ENCODE results near the gene PPP4C. TPM values are rescaled to one million over a fixed set of nuclear protein-coding genes. Genes with fewer than 3 reads are reported as not detected.

PPP4C gene
- total RNA-seq, 1 donor from 2014 or later = 141 TPM

DNA sequence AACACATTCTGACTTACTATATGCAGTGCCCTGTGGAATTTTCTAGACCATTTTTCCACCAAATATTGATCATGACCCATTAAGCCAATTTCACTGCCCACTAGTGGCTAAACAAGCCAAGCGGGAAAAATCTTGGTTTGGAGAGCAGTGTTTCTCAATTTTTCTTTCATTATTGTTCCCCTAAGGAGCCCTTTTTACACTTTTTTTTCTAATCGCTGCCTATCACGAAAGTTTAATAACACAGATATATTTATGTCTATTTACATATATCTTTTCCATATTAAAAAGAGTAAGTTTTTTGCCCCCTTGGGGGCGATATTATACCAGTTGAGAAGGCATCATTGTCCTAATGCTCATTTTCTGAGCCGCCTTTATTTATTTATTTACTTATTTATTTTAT is 34.0 kb upstream of the PPP4C start:
- H3K36me3 Mint-ChIP-seq (ENCODE audit: low read depth) = no peaks in the 10 kb centered on the region
- H3K9me3 Mint-ChIP-seq = no peaks in the 10 kb centered on the region
- H3K27ac Mint-ChIP-seq (ENCODE audit: unreplicated experiment) = no peak overlapping the region
- no peaks in the 10 kb centered on the region for H3K4me1 Mint-ChIP-seq
- TF ChIP-seq, protein P1, sequence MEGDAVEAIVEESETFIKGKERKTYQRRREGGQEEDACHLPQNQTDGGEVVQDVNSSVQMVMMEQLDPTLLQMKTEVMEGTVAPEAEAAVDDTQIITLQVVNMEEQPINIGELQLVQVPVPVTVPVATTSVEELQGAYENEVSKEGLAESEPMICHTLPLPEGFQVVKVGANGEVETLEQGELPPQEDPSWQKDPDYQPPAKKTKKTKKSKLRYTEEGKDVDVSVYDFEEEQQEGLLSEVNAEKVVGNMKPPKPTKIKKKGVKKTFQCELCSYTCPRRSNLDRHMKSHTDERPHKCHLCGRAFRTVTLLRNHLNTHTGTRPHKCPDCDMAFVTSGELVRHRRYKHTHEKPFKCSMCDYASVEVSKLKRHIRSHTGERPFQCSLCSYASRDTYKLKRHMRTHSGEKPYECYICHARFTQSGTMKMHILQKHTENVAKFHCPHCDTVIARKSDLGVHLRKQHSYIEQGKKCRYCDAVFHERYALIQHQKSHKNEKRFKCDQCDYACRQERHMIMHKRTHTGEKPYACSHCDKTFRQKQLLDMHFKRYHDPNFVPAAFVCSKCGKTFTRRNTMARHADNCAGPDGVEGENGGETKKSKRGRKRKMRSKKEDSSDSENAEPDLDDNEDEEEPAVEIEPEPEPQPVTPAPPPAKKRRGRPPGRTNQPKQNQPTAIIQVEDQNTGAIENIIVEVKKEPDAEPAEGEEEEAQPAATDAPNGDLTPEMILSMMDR (conservative IDR thresholded peaks at IDR 0.05) = peak; percentile 66
- H3K27me3 Mint-ChIP-seq (ENCODE audit: low read depth) = peaks cover 8% of the 10 kb centered on the region
- DNase-seq (ENCODE audit: low read depth, low spot score) = no peak
- no peak overlapping the region for H3K4me3 Mint-ChIP-seq

DNA sequence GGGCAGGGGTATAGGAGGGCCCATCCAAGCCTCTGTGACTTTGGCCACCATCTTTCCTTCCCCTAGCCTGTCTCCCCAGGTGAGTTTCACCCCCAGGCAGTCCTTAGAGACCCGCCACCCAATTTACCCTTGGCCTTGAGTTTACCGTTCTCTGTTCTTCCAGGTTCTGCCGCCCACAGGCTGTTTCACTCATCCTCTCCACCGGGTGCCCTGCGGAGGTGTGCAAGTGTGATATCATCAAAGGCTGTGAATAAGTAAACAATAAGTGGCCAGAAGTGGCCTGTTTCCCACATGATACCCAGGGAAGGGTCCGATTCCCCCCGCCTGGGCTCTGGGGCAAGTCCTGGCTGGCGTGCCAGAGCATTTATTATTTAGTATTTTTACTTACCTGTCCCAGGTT is 29.6 kb upstream of the PPP4C start:
- Mint-ChIP-seq H3K27me3 (ENCODE audit: low read depth) (no peaks in the 10 kb centered on the region), H3K4me1 (peaks cover 11% of the 10 kb centered on the region), H3K36me3 (ENCODE audit: low read depth) (no peaks in the 10 kb centered on the region), H3K9me3 (no peaks in the 10 kb centered on the region), H3K27ac (ENCODE audit: unreplicated experiment) (no peak overlapping the region), H3K4me3 (no peak overlapping the region)
- TF ChIP-seq, protein P1 (conservative IDR thresholded peaks at IDR 0.05) = no peak
- no peak for DNase-seq (ENCODE audit: low read depth, low spot score)

DNA sequence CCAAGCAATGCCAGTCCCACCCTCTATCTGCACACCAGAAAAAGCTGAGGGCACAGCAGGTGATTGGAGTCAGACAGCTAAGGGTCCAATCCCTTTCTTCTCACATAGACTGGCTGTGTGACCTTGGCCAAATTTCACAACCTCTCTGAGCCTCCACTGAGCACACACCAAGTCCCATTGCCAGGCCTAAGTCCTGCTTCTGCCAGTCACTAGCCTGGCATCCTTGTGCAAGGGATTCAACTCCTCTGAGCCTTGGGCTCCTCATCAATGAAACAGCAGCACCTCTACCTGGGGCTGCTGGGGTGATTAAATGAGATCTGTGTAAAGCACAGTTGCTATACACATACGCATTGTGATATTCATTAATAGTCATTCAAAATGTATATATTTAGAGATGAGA is 29.2 kb upstream of the PPP4C start:
- Mint-ChIP-seq H3K36me3 (ENCODE audit: low read depth) (no peaks in the 10 kb centered on the region), H3K27ac (ENCODE audit: unreplicated experiment) (no peak overlapping the region)

DNA sequence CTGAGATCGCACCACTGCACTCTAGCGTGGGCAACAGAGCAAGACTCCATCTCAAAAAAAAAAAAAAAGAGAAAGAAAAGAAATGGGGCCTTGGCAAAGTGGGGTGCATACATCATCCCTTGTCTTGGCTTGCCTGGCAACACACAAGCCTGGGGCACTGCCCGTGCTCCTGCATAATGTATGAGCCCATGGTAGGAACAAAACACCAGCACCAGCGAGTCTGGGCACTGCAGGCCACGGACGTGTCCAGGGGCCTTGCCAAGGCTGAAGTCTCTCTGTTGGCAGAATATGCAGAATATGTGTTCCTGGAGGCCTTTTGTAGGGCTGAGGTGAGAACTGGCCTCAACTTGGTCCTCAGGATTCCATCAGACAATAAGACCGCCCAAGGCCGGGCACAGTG is 25.9 kb upstream of the PPP4C start:
- H3K27me3 Mint-ChIP-seq (ENCODE audit: low read depth) = peaks cover 2% of the 10 kb centered on the region
- H3K27ac Mint-ChIP-seq (ENCODE audit: unreplicated experiment) = no peak overlapping the region
- peaks cover 34% of the 10 kb centered on the region for H3K4me1 Mint-ChIP-seq
- H3K4me3 Mint-ChIP-seq = peak overlapping the region; percentile 72
- TF ChIP-seq, protein P1 (conservative IDR thresholded peaks at IDR 0.05) = no peak
- no peaks in the 10 kb centered on the region for H3K36me3 Mint-ChIP-seq (ENCODE audit: low read depth)
- H3K9me3 Mint-ChIP-seq = no peaks in the 10 kb centered on the region
- no peak for DNase-seq (ENCODE audit: low read depth, low spot score)

More for the DNA sequence above, 29.2 kb upstream of the PPP4C start:
- TF ChIP-seq, protein P1 (conservative IDR thresholded peaks at IDR 0.05) = no peak
- no peaks in the 10 kb centered on the region for H3K27me3 Mint-ChIP-seq (ENCODE audit: low read depth)
- peaks cover 13% of the 10 kb centered on the region for H3K4me1 Mint-ChIP-seq
- no peak for DNase-seq (ENCODE audit: low read depth, low spot score)
- no peak overlapping the region for H3K4me3 Mint-ChIP-seq
- no peaks in the 10 kb centered on the region for H3K9me3 Mint-ChIP-seq

DNA sequence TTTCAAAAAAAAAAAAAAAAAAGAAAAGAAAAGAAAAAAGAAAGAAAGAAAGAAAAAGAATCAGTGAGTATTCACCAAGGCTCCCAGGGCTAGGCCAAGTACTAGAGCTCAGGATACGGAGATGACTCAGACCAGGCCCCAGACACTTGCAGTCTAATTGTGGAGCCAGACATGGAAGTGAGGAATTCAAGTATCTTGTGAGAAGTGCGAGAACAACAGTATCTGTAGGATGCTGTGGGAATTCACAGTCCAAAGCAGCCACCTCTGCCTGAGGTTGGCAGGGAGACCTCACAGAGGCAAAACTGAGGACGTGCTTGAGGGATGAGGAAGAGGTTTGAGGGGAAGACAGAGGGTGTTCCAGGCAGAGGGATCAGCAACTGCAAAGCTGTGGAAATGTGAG is 24.3 kb upstream of the PPP4C start:
- TF ChIP-seq, protein P1 (conservative IDR thresholded peaks at IDR 0.05) = no peak
- peaks cover 38% of the 10 kb centered on the region for H3K4me1 Mint-ChIP-seq
- no peaks in the 10 kb centered on the region for H3K36me3 Mint-ChIP-seq (ENCODE audit: low read depth)
- no peaks in the 10 kb centered on the region for H3K9me3 Mint-ChIP-seq
- H3K27ac Mint-ChIP-seq (ENCODE audit: unreplicated experiment) = no peak overlapping the region
- peaks cover 2% of the 10 kb centered on the region for H3K27me3 Mint-ChIP-seq (ENCODE audit: low read depth)
- H3K4me3 Mint-ChIP-seq = peak overlapping the region; percentile 82
- no peak for DNase-seq (ENCODE audit: low read depth, low spot score)
